ENCODE results near the gene TMEM63B.

GRCh38 chr6:44203955-44204354 is 76.6 kb downstream of the TMEM63B start:
- no peak for TF ChIP-seq EZH2 (IDR thresholded peaks at IDR 0.05; ENCODE audit: insufficient read depth, poor library complexity, severe bottlenecking)
- TF ChIP-seq EZH2phosphoT487 (IDR thresholded peaks at IDR 0.05; ENCODE audit: insufficient read depth, low read depth): no peak
